CD4-positive, alpha-beta memory T cell (primary cell): ENCODE results near the gene NPBWR2. TPM values are rescaled to one million over a fixed set of nuclear protein-coding genes. Genes with fewer than 3 reads are reported as not detected.

Experiments used
- CTCF ChIA-PET: fragments of 350-600 bp; sonication (Branson Sonifier 250); formaldehyde crosslinking; loops from one replicate; lab custom pipeline; 2021; ENCODE audit warnings: inconsistent platforms; ENCODE audit not compliant: partially characterized antibody; lab: Charles Lee
- POLR2A ChIA-PET: fragments of 350-600 bp; sonication (Branson Sonifier 250); formaldehyde crosslinking; loops from one replicate; lab custom pipeline; 2021; ENCODE audit not compliant: partially characterized antibody; lab: Charles Lee
- DNase-seq, 5 donors: peaks; one replicate each; pipeline versions ENCODE4 v3.0.0 to v3.0.0-alpha.2; 2020 to 2022; ENCODE audit warnings: mixed read lengths in 1 of 5
- H3K27ac ChIP-seq: one replicate; pipeline ENCODE4 v1.7.0; 2013; ENCODE audit warnings: low read depth, low read length
- H3K27me3 ChIP-seq: 2 replicates; pipeline ENCODE4 v1.7.0; 2013; ENCODE audit warnings: mild to moderate bottlenecking, low read length, moderate library complexity; ENCODE audit not compliant: insufficient read depth
- H3K36me3 ChIP-seq: 2 replicates; pipeline ENCODE4 v1.7.0; 2013; ENCODE audit warnings: mild to moderate bottlenecking, low read length, moderate library complexity; ENCODE audit not compliant: insufficient read depth
- H3K4me1 ChIP-seq: 2 replicates; pipeline ENCODE4 v1.7.0; 2013; ENCODE audit warnings: mild to moderate bottlenecking, low read length, moderate library complexity; ENCODE audit not compliant: insufficient read depth
- H3K4me3 ChIP-seq, 2 donors: one replicate each; pipeline ENCODE4 v1.7.0; 2013; ENCODE audit warnings: low read length in 2 of 2, mild to moderate bottlenecking in 1 of 2
- H3K9me3 ChIP-seq, 2 donors: one replicate each; pipeline ENCODE4 v1.7.0; 2013; ENCODE audit warnings: low read length in 2 of 2, control low read depth in 1 of 2; ENCODE audit not compliant: control insufficient read depth in 1 of 2
- H3K27ac Mint-ChIP-seq, 7 donors: one replicate each; pipeline ENCODE4 v1.8.0; 2020 to 2021; ENCODE audit warnings: mixed read lengths in 7 of 7, mild to moderate bottlenecking in 6 of 7, inconsistent platforms in 3 of 7, moderate library complexity in 3 of 7
- H3K27me3 Mint-ChIP-seq, 2 donors: one replicate each; pipeline ENCODE4 v1.8.0; 2020 to 2021; ENCODE audit warnings: mixed read lengths in 2 of 2
- H3K36me3 Mint-ChIP-seq, 2 donors: one replicate each; pipeline ENCODE4 v1.8.0; 2020 to 2021; ENCODE audit warnings: mixed read lengths in 2 of 2, inconsistent platforms in 1 of 2, mild to moderate bottlenecking in 1 of 2
- H3K4me1 Mint-ChIP-seq, 4 donors: one replicate each; pipeline ENCODE4 v1.8.0; 2020 to 2021; ENCODE audit warnings: mixed read lengths in 4 of 4, mild to moderate bottlenecking in 1 of 4
- H3K4me3 Mint-ChIP-seq, 8 donors: one replicate each; pipeline ENCODE4 v1.8.0; 2020 to 2021; ENCODE audit warnings: mixed read lengths in 8 of 8, mild to moderate bottlenecking in 7 of 8, moderate library complexity in 6 of 8, inconsistent platforms in 3 of 8
- H3K9me3 Mint-ChIP-seq, 8 donors: one replicate each; pipeline ENCODE4 v1.8.0; 2020 to 2021; ENCODE audit warnings: mixed read lengths in 8 of 8, mild to moderate bottlenecking in 5 of 8, inconsistent platforms in 3 of 8, moderate library complexity in 1 of 8
- intact Hi-C: fragments of 100-400 bp; cut with micrococcal nuclease; formaldehyde crosslinking; loops from one replicate; pipeline ENCODE4 v1.15.1; 2023
- polyA plus RNA-seq, 2 donors: library from polyadenylated mRNA; unstranded; fragments of 300-500 nt; fragmentation: Illumina TruSeq; gene quantifications; one replicate each; pipeline ENCODE4 v1.2.3, GENCODE V29; 2021
- total RNA-seq, 2 experiments: library from RNA; stranded (reverse); gene quantifications; one replicate each; pipeline ENCODE4 v1.2.3, GENCODE V29; 2021

NPBWR2 gene
- total and polyA plus RNA-seq, 4 experiments from 2014 or later: not detected

DNA sequence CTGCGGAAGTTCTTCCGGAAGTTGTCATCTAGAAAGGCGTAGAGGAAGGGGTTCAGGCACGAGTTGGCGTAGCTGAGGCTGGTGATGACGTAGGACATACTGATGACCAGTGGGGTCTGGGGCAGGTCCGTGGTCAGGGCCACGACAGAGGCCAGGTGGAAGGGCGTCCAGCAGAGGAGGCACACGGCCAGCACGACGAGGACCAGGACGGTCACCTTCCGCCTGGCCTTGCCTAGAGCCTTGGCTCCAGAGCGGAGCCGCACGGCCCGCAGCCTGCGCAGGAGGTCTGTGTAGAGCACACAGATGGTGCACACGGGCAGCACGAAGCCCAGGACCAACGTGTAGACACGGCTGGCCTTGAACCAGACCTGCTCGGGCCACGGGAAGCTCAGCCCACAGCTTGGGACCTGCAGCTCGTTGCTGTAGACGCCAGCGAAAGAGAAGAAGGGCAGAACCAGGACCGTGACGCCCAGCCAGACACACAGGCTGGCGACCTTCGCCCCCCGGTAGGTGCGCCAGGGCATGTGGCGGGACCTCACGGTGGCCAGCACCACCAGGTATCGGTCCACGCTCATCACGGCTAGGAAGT is 1.4 kb downstream of the NPBWR2 start:
- ChIA-PET POLR2A (no interaction called here), CTCF (no interaction called here)
- Mint-ChIP-seq H3K4me3 (no peak overlapping the region), H3K36me3 (no peaks in the 10 kb centered on the region), H3K4me1 (peaks cover 2 to 10% (median 5%) of the 10 kb centered on the region in 4 donors), H3K9me3 (no peaks in the 10 kb centered on the region), H3K27ac (no peak overlapping the region), H3K27me3 (peaks cover 12 to 14% of the 10 kb centered on the region in 2 donors)
- Histone ChIP-seq H3K27ac (no peak overlapping the region), H3K9me3 (no peaks in the 10 kb centered on the region), H3K27me3 (peaks cover 10% of the 10 kb centered on the region), H3K36me3 (no peaks in the 10 kb centered on the region), H3K4me3 (no peak overlapping the region), H3K4me1 (peaks cover 6% of the 10 kb centered on the region)
- no peak for DNase-seq
- intact Hi-C loops: no loop called here

GRCh38 chr20:64104667-64105451 is 2.5 kb downstream of the NPBWR2 start:
- peaks cover 17% of the 10 kb centered on the region for H3K4me1 ChIP-seq
- CTCF ChIA-PET: no interaction called here

GRCh38 chr20:64103871-64104666 is 3.3 kb downstream of the NPBWR2 start:
- DNase-seq: no peak
- intact Hi-C loops: loop anchor here (2.0 kb wide), 1 partner anchor 17 kb away; no protein-coding TSS in a partner anchor
- no peaks in the 10 kb centered on the region for H3K36me3 ChIP-seq
- H3K4me3 ChIP-seq: no peak overlapping the region
- no peaks in the 10 kb centered on the region for H3K9me3 ChIP-seq
- peaks cover 2 to 10% (median 7%) of the 10 kb centered on the region in 4 donors for H3K4me1 Mint-ChIP-seq
- peaks cover 20% of the 10 kb centered on the region for H3K4me1 ChIP-seq
- no peaks in the 10 kb centered on the region for H3K36me3 Mint-ChIP-seq
- ChIA-PET CTCF (no interaction called here), POLR2A (no interaction called here)
- H3K27ac ChIP-seq: no peak overlapping the region
- H3K27me3 Mint-ChIP-seq: peaks cover 12 to 15% of the 10 kb centered on the region in 2 donors
- H3K4me3 Mint-ChIP-seq: peak overlapping the region in 1 of 8 donors; percentile 15
- H3K9me3 Mint-ChIP-seq: no peaks in the 10 kb centered on the region
- no peak overlapping the region for H3K27ac Mint-ChIP-seq
- H3K27me3 ChIP-seq: peaks cover 11% of the 10 kb centered on the region

More at GRCh38 chr20:64104667-64105451, 2.5 kb downstream of the NPBWR2 start:
- Histone ChIP-seq H3K36me3 (no peaks in the 10 kb centered on the region), H3K4me3 (no peak overlapping the region), H3K27me3 (peaks cover 11% of the 10 kb centered on the region), H3K9me3 (no peaks in the 10 kb centered on the region), H3K27ac (no peak overlapping the region)
- DNase-seq: peak in 1 of 5 donors; percentile 10
- Mint-ChIP-seq H3K9me3 (no peaks in the 10 kb centered on the region), H3K27ac (no peak overlapping the region), H3K4me1 (peaks cover 2 to 10% (median 7%) of the 10 kb centered on the region in 4 donors), H3K36me3 (no peaks in the 10 kb centered on the region), H3K4me3 (no peak overlapping the region), H3K27me3 (peaks cover 12 to 15% of the 10 kb centered on the region in 2 donors)
- POLR2A ChIA-PET: no interaction called here
- intact Hi-C loops: no loop called here

GRCh38 chr20:64102647-64103354 is 4.6 kb downstream of the NPBWR2 start:
- peaks cover 12 to 15% of the 10 kb centered on the region in 2 donors for H3K27me3 Mint-ChIP-seq
- ChIA-PET CTCF (no interaction called here), POLR2A (no interaction called here)
- no peak overlapping the region for H3K27ac Mint-ChIP-seq
- no peaks in the 10 kb centered on the region for H3K36me3 Mint-ChIP-seq
- H3K4me1 Mint-ChIP-seq: peaks cover 0 to 10% (median 7%) of the 10 kb centered on the region in 4 donors
- peaks cover 11% of the 10 kb centered on the region for H3K27me3 ChIP-seq
- H3K27ac ChIP-seq: no peak overlapping the region
- no peaks in the 10 kb centered on the region for H3K9me3 ChIP-seq
- no peaks in the 10 kb centered on the region for H3K9me3 Mint-ChIP-seq
- intact Hi-C loops: loop anchor here (2.0 kb wide), 1 partner anchor 18 kb away; no protein-coding TSS in a partner anchor
- H3K4me1 ChIP-seq: peaks cover 20% of the 10 kb centered on the region
- no peaks in the 10 kb centered on the region for H3K36me3 ChIP-seq
- no peak overlapping the region for H3K4me3 ChIP-seq
- H3K4me3 Mint-ChIP-seq: peak overlapping the region in 4 of 8 donors; percentile 44 to 64 (median 55)
- DNase-seq: no peak

- CTCF ChIA-PET: interaction anchor here (0.8 to 1.4 kb wide), 5 partner anchors 9 to 20 kb away, joined by 3 to 4 read pairs (median 3); partner anchors contain the start of gene LKAAEAR1
- Histone ChIP-seq H3K4me1 (peaks cover 20% of the 10 kb centered on the region), H3K36me3 (no peaks in the 10 kb centered on the region), H3K27ac (no peak overlapping the region), H3K27me3 (peaks cover 11% of the 10 kb centered on the region), H3K9me3 (no peaks in the 10 kb centered on the region), H3K4me3 (no peak overlapping the region)
- Mint-ChIP-seq H3K36me3 (peaks cover 0 to under 1% of the 10 kb centered on the region in 2 donors), H3K27ac (peak overlapping the region in 2 of 7 donors; percentile 47 to 51), H3K27me3 (peaks cover 12 to 15% of the 10 kb centered on the region in 2 donors), H3K9me3 (no peaks in the 10 kb centered on the region), H3K4me1 (peaks cover 0 to 10% (median 7%) of the 10 kb centered on the region in 4 donors), H3K4me3 (peak overlapping the region in 4 of 8 donors; percentile 44 to 60 (median 49))
- intact Hi-C loops: loop anchor here (2.0 kb wide), 1 partner anchor 19 kb away; no protein-coding TSS in a partner anchor
- POLR2A ChIA-PET: no interaction called here
- peak in 4 of 5 donors; percentile 50 to 64 (median 55) for DNase-seq
Observed at GRCh38 chr20:64101731-64102621, 5.4 kb downstream of the NPBWR2 start.
